HG03378 (cell line): ENCODE results near the gene FPGS.
A peak's percentile ranks its signal among the peaks of the same experiment; 100 is the strongest.
"Not testable (repeated sequence)": the region's sequence is repeated elsewhere in the genome, so short reads cannot be mapped to it uniquely, and the experiment has no call there.

ENCODE experiments used
- ATAC-seq: cut with Tn5 transposase; IDR thresholded peaks from one replicate; pipeline ENCODE4 v1.9.1; 2021; ENCODE audit warnings: mild to moderate bottlenecking, moderate library complexity; ENCODE audit not compliant: unreplicated experiment

Gene FPGS

GRCh38 chr9:127770583-127770904 is 32.1 kb upstream of the FPGS start:
- no peak for ATAC-seq

- ATAC-seq = peak; percentile 65
These were observed 31.6 kb upstream of the FPGS start for GRCh38 chr9:127770905-127771569.

- ATAC-seq = no peak
These were observed 31.0 kb upstream of the FPGS start for GRCh38 chr9:127771570-127772189.

- no peak for ATAC-seq
These were observed 30.1 kb upstream of the FPGS start for GRCh38 chr9:127772603-127773002.

GRCh38 chr9:127773272-127773671 is 29.4 kb upstream of the FPGS start:
- no peak for ATAC-seq

- no peak for ATAC-seq
These were observed 28.7 kb upstream of the FPGS start for GRCh38 chr9:127773981-127774380.

- no peak for ATAC-seq
These were observed 26.3 kb upstream of the FPGS start for GRCh38 chr9:127776195-127776923.

- no peak for ATAC-seq
These were observed 25.8 kb upstream of the FPGS start for GRCh38 chr9:127776924-127777289.

GRCh38 chr9:127777368-127777980 is 25.2 kb upstream of the FPGS start:
- ATAC-seq = no peak

GRCh38 chr9:127778280-127779135 is 24.2 kb upstream of the FPGS start, which contains the start of gene SH2D3C:
TSS of gene SH2D3C (minus strand) at chr9:127778666. CDS start at chr9:127778627, 39 bp downstream.
- ATAC-seq = peak; percentile 1

- ATAC-seq = peak; percentile 36
These were observed 23.3 kb upstream of the FPGS start for GRCh38 chr9:127779136-127779981.

- ATAC-seq = no peak
These were observed 22.4 kb upstream of the FPGS start for GRCh38 chr9:127780126-127780885.

- ATAC-seq = not testable (repeated sequence)
These were observed 21.8 kb upstream of the FPGS start for GRCh38 chr9:127780909-127781308.

- ATAC-seq = no peak
These were observed 20.9 kb upstream of the FPGS start for GRCh38 chr9:127781806-127782205.

- no peak for ATAC-seq
These were observed 19.3 kb upstream of the FPGS start for GRCh38 chr9:127783111-127784008.

GRCh38 chr9:127785023-127785932 is 17.4 kb upstream of the FPGS start:
- ATAC-seq = no peak
